ENCODE data around the gene SPSB3. TPM values are rescaled to one million over a fixed set of nuclear protein-coding genes. Genes with fewer than 3 reads are reported as not detected.

The SPSB3 gene
- total and polyA plus RNA-seq, 9 of the 15 experiments (the other 6 are each of a cell fraction or from before 2014, with no cell fraction given), result 0.39 to 37.4 (median 7.1) TPM

DNA sequence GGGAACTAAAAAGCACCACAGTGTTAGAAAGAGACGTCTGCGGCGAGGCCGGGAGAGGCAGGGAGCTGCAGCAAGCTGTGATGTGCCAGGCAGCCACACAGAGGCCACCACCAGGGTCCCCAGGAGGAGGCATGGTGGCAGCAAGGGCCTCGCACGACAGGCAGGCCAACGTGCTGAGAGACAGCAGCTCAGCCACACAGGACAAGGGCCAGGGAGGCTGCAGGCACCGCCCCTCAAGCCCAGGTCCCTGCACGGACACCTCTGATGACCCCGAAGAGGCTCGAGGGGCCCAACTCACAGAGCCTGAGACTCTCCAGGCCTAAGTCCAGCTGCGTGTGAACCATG, 38.5 kb upstream of the SPSB3 start:
- DNase-seq (ENCODE audit: extremely low read depth in 1 of 4, low spot score in 3 of 4) (no peak), FAIRE-seq (no peak), ATAC-seq (no peak)
- WGBS (ENCODE audit: insufficient coverage, low coverage, missing lambda C conversion rate), result 76% methylated on average over 11 of the region's 12 CpGs
- H3K4me3 ChIP-seq, result no peak overlapping the region
- H3K9me3 ChIP-seq (replicated peaks; ENCODE audit: control insufficient read depth, insufficient read depth, low read depth, low read length), result no peaks in the 10 kb centered on the region
- ChIA-PET CTCF (ENCODE audit: low intra/inter-chr PET ratio) (no interaction called here), POLR2A (interaction anchor here (0.6 to 1.1 kb wide), 4 partner anchors 8 to 334 kb away, joined by 3 to 7 read pairs (median 4); partner anchors contain the start of genes RPS2 and TRAF7)
- H3K9me1 ChIP-seq (ENCODE audit: control insufficient read depth, insufficient read depth, low read length), result no peaks in the 10 kb centered on the region
- H2AFZ ChIP-seq (ENCODE audit: low read depth, low read length), result no peak overlapping the region
- H3K4me1 ChIP-seq (replicated peaks in 1 of 2; ENCODE audit: control insufficient read depth in 2 of 2, insufficient read depth in 2 of 2, low read length in 2 of 2), result peaks cover 3 to 57% of the 10 kb centered on the region in 2 experiments; a peak in 3 of 5 replicates
- H3K27me3 ChIP-seq (ENCODE audit: control insufficient read depth in 2 of 2, insufficient read depth in 2 of 2, low read length in 2 of 2), result no peaks in the 10 kb centered on the region
- H3K9ac ChIP-seq (ENCODE audit: insufficient read depth in 1 of 2, low read depth in 2 of 2, low read length in 2 of 2), result peak overlapping the region in 1 of 2 experiments; percentile 14; a peak in 1 of 4 replicates
- in situ Hi-C loops (cut with MboI) (no loop called here), intact Hi-C loops (cut with micrococcal nuclease) (no loop called here)
- no peak overlapping the region for H3K4me2 ChIP-seq (ENCODE audit: insufficient read depth, low read length)
- peaks cover 3% of the 10 kb centered on the region; the same call in 1 of the 3 replicates for H3K79me2 ChIP-seq (ENCODE audit: control insufficient read depth, insufficient read depth, low read length)
- H3K36me3 ChIP-seq (ENCODE audit: control insufficient read depth, insufficient read depth, low read length), result peaks cover 3% of the 10 kb centered on the region; the same call in 1 of the 3 replicates
- TF ChIP-seq POLR2G (IDR thresholded peaks at IDR 0.05; ENCODE audit: low read depth, low read length), result peak; percentile 45; the same call in 1 of the 2 replicates
- no peak for TF ChIP-seq NCOA4 (IDR thresholded peaks at IDR 0.05; ENCODE audit: partially characterized antibody)
- BruUV-seq (replicated peaks), result no TSS peak
- no peak overlapping the region for H3K27ac ChIP-seq (ENCODE audit: extremely low read depth, low read depth, low read length)
- no peaks in the 10 kb centered on the region for H4K20me1 ChIP-seq (replicated peaks; ENCODE audit: control insufficient read depth, insufficient read depth, low read length)

DNA sequence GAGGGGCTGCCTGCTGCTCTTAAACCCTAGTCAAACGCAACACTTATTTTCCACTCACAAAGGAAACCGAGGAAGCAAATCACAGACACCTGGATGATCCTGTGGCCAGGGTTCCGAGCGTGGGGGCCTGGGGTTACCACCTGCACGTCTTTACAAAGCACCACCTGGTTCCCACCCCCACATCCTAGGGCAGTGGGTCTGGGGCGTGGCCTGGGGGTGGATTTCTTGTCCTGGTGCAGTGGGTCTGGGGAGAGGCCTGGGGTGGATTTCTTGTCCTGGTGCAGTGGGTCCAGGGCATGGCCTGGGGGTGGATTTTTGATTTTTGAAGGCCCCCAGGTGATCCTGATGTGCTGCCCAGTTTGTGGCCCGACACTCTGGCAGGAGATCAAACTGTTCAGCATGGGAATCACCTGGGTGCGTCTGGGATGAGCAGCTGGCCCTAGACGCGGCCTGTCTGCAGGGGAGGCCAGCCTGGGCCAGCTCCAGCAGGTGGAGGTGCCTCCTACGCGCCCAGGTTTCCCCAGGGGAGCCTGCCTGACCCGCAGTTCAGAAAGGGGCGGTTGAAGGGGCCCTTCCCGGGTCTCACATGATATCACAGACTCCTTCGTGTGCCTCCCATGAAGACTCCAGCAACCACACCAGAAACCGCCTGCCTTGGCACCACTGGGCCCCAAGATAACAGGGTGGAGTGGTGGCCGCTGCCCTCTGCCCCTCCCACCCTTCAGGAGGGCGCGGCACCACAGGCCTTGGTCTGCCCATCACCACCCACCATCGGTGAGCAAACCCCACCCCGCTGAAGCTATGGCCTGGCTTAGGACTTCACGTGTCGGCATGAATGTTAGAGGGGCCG, 38.0 kb upstream of the SPSB3 start:
- Histone ChIP-seq H3K9me1 (ENCODE audit: control insufficient read depth, insufficient read depth, low read length) (no peaks in the 10 kb centered on the region), H3K36me3 (ENCODE audit: control insufficient read depth, insufficient read depth, low read length) (peaks cover 3% of the 10 kb centered on the region; the same call in 1 of the 3 replicates), H3K27ac (ENCODE audit: extremely low read depth, low read depth, low read length) (no peak overlapping the region), H3K4me1 (replicated peaks in 1 of 2; ENCODE audit: control insufficient read depth in 2 of 2, insufficient read depth in 2 of 2, low read length in 2 of 2) (peaks cover 0 to 53% of the 10 kb centered on the region in 2 experiments; a peak in 2 of 5 replicates), H3K79me2 (ENCODE audit: control insufficient read depth, insufficient read depth, low read length) (no peaks in the 10 kb centered on the region), H3K9me3 (replicated peaks; ENCODE audit: control insufficient read depth, insufficient read depth, low read depth, low read length) (no peaks in the 10 kb centered on the region), H3K9ac (ENCODE audit: insufficient read depth in 1 of 2, low read depth in 2 of 2, low read length in 2 of 2) (no peak overlapping the region), H3K27me3 (ENCODE audit: control insufficient read depth in 2 of 2, insufficient read depth in 2 of 2, low read length in 2 of 2) (no peaks in the 10 kb centered on the region), H3K4me2 (ENCODE audit: insufficient read depth, low read length) (no peak overlapping the region), H4K20me1 (replicated peaks; ENCODE audit: control insufficient read depth, insufficient read depth, low read length) (no peaks in the 10 kb centered on the region), H2AFZ (ENCODE audit: low read depth, low read length) (no peak overlapping the region), H3K4me3 (no peak overlapping the region)
- ATAC-seq, result no peak
- intact Hi-C loops (cut with micrococcal nuclease), result no loop called here
- DNase-seq (ENCODE audit: extremely low read depth in 1 of 4, low spot score in 3 of 4), result no peak
- no peak for FAIRE-seq
- ChIA-PET CTCF (ENCODE audit: low intra/inter-chr PET ratio) (no interaction called here), POLR2A (interaction anchor here (0.6 to 1.1 kb wide), 5 partner anchors 8 to 335 kb away, joined by 3 to 7 read pairs (median 4); partner anchors contain the start of genes RPS2 and TRAF7)
- WGBS (ENCODE audit: insufficient coverage, low coverage, missing lambda C conversion rate), result 63% methylated on average over 22 of the region's 25 CpGs
- BruUV-seq (replicated peaks), result no TSS peak
- TF ChIP-seq POLR2G (IDR thresholded peaks at IDR 0.05; ENCODE audit: low read depth, low read length) (peak; percentile 49; the same call in 1 of the 2 replicates), SRSF1 (IDR thresholded peaks at IDR 0.05; ENCODE audit: low read depth, low read length) (no peak)
- TF ChIP-seq, protein P1, sequence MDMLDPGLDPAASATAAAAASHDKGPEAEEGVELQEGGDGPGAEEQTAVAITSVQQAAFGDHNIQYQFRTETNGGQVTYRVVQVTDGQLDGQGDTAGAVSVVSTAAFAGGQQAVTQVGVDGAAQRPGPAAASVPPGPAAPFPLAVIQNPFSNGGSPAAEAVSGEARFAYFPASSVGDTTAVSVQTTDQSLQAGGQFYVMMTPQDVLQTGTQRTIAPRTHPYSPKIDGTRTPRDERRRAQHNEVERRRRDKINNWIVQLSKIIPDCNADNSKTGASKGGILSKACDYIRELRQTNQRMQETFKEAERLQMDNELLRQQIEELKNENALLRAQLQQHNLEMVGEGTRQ (CRISPR knock-in tag; IDR thresholded peaks at IDR 0.05), result no peak
- in situ Hi-C loops (cut with MboI), result no loop called here

All from K562 (cell line).